NOMO-1 (cell line): ENCODE data around the gene C15orf39.

ENCODE experiments used
- DNase-seq, 2 experiments: peaks; one replicate each; lab custom pipeline; 2025; ENCODE audit not compliant: unreplicated experiment in 2 of 2; lab: John Stamatoyannopoulos, UW

C15orf39 gene

GRCh38 chr15:75195122-75195765 is 6.4 kb upstream of the C15orf39 start:
- no peak for DNase-seq

DNA sequence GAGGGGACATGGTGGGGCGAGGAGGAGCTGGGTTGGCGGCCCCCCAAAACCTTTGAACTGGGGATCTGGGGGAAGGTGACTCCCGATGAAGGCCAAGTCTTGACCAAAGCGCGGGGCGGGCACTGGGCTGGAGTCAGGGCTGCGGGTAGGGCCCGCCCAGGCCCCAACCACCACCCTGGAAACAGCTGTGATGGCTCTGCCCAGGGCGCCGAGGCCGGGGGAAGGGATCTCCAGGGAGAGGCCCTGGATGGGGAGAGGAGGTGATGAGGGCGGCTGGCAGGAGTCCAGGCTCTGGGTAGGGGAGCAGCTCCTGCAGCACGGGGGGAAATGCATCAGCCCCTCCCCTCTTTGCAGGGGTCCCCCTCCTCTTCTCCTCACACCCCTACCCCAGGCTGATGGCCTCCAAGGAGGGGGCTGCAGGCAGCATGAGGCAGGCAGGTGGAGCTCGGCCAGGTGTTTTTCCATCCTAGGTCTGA is 5.9 kb upstream of the C15orf39 start:
- DNase-seq: no peak

GRCh38 chr15:75197062-75197630 is 4.5 kb upstream of the C15orf39 start:
- no peak for DNase-seq

- peak; percentile 47 to 76 for DNase-seq
Measured at GRCh38 chr15:75198560-75199356, 2.9 kb upstream of the C15orf39 start.

DNA sequence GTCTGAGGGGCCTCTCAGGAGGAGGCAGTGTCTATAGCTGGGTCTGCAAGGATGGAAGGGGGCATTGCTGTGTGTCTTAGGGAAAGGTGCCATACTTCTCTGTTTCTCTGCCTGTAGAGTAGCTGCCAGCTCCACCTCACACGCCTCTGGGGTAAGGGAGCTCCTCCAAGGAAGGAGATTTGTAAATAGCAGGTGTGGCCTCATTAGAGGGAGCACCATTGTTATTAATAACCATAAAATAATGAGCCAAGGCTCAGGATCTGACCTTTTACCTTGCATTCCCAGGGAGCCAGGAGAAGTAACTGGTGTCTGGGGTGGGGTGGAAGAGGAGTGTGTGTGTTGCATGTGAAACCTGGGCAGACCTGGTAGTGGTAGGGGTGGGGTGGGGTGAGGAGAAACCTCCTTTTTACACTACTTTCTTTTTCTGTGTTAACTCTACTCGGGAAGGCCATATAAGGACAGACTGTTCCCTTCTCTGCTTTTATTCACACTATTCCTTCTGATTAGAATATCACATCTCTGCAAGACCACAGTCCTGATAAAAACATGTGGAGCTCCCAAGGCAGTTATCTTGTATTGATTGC is 2.2 kb upstream of the C15orf39 start:
- no peak for DNase-seq

DNA sequence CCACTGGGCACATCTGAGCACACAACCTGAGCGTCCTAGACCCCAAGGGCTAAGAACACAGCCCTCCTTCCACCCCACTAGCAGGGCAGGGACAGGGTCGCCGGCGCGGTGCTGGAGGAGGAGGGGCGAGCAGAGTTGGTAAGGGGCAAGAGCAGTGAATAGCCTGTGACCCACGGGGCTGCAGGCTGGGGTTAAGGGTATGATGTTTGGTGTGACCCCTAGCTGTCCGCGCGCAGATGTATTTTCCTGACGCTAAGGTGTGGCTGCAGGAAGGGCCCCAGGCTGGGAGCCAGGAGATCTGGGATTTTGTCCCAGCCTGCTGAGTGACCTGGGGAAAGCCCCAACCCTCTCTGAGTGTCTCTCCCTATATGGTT is 1.3 kb upstream of the C15orf39 start:
- no peak for DNase-seq

DNA sequence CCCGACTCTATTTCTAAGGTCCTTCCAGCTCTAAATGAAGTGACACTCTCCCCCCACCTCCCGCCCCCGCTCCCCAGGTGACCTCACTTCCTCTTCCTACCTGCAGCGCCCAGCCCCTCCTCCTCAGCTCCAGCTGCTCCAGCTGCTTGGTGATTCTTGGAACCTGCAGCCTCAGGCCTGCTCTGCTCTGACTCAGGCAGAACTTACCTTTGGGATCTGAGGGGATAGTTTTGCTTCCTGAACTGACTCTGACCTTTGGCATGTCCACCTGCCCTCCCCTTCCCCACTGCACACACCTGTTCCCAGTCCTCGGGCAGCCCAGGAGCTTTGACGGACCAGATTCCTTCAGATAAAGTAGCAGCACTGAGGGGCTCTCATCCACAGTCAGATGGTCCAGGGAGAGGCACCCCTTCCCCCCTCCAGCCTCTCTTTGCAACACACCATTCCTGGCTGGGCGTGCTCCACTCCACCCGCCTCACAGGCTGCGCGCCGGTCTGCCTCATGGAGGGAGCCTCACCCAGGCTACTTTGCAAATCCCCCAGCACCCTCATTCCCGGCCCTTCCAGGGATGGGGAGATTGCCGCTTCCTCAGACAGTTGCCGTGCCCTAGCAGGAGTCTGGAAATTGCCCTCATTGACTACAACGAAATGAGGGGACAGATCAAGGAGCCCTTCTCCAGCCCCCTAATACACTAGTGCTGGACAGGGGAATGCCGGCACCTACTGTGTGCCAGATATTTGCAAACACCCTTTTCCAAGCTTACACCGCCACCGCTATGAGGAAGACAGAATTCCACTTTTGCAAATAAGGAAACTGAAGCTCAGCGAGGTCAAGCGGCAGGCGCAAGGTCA is 692 bp upstream of the C15orf39 start:
- DNase-seq: peak; percentile 45 to 50

- DNase-seq: peak; percentile 54 to 59
Measured at GRCh38 chr15:75202251-75203016, 752 bp downstream of the C15orf39 start.

- DNase-seq: no peak
Measured at GRCh38 chr15:75203017-75203907, 1.6 kb downstream of the C15orf39 start.

DNA sequence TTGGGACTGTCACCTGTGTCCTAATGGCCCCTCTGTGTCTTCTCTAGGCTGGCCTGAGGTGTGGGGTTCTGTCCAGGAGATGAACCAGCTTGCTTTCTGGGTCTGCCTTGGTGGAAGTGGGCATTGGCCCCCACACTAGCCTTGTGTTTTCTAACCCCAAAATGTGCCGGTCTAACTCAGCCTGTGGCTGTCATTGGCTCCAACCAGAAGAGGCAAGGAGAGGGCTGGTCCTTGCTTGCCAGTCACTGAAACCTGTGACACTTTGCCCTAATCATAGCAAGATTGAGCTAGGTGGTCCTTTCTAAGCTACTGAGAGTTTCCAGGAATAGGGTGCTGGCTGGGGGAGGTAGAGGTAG is 2.2 kb downstream of the C15orf39 start:
- peak in 1 of 2 experiments; percentile 18 for DNase-seq

GRCh38 chr15:75204340-75205063 is 2.8 kb downstream of the C15orf39 start:
- peak; percentile 87 to 91 for DNase-seq

DNA sequence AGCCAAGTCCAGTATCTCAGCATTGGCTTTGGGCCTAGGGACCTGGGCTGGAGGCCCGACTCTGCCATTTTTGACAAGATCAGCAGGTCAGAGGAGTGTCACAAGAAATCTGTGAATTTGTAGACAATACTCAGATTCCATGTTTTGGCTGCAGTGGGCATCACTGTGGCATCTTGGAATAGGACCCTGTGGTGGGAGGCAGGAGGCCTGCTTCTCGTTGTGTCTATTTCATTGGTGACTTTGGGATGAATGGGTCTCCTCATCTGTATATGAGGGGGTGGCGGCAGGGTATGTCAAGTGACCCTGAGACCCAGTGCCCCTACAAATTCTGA is 3.3 kb downstream of the C15orf39 start:
- no peak for DNase-seq

DNA sequence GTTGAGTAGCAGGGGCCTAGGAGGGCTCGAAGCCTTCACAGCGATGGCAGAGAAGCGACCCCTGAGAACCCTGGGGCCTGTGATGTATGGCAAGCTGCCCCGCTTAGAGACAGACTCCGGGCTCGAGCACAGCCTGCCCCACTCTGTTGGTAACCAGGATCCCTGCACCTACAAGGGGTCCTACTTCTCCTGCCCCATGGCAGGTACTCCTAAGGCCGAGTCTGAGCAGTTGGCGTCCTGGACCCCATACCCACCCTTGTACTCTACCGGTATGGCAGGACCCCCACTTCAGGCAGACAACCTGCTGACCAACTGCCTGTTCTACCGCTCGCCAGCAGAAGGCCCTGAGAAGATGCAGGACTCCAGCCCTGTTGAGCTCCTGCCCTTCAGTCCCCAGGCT is 4.3 kb downstream of the C15orf39 start:
- no peak for DNase-seq

DNA sequence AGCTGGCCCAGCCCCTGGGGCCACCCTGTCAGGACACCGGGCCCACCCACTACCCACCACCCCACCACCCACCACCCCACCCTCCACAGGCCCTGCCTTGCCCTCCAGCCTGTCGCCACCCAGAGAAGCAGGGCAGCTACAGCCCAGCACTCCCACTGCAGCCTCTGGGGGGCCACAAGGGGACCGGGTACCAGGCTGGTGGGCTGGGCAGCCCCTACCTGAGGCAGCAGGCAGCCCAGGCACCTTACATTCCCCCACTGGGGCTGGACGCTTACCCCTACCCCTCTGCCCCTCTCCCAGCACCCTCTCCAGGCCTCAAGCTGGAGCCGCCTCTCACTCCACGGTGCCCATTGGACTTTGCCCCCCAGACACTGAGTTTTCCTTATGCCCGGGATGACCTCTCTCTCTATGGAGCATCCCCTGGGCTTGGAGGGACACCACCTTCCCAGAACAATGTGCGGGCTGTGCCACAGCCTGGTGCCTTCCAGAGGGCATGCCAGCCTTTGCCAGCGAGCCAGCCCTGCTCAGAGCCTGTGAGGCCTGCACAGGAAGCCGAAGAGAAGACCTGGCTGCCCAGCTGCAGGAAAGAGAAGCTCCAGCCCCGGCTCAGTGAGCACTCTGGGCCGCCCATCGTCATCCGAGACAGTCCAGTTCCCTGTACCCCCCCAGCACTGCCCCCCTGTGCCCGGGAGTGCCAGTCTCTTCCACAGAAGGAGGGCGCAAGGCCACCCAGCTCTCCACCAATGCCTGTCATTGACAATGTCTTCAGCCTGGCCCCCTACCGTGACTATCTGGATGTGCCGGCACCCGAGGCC is 5.3 kb downstream of the C15orf39 start:
- DNase-seq: no peak

DNA sequence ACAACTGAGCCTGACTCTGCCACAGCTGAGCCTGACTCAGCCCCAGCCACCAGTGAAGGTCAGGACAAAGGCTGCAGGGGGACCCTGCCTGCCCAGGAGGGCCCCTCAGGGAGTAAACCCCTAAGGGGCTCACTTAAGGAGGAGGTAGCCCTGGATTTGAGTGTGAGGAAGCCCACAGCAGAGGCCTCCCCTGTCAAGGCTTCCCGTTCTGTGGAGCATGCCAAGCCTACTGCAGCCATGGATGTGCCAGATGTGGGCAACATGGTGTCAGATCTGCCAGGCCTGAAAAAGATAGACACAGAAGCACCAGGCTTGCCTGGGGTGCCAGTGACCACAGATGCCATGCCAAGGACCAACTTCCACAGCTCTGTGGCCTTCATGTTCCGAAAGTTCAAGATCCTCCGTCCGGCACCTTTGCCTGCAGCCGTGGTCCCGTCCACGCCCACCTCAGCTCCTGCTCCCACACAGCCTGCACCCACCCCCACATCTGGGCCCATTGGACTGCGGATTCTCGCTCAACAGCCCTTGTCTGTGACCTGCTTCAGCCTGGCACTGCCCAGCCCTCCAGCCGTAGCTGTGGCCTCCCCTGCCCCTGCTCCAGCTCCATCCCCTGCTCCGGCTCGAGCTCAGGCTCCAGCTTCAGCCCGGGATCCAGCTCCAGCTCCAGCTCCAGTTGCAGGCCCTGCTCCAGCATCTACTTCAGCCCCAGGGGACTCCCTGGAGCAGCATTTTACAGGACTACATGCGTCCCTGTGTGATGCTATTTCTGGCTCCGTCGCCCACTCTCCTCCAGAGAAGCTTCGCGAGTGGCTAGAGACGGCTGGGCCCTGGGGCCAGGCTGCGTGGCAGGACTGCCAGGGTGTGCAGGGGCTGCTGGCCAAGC is 6.2 kb downstream of the C15orf39 start:
- no peak for DNase-seq

- DNase-seq: no peak
Measured at GRCh38 chr15:75208501-75209288, 7.0 kb downstream of the C15orf39 start.
